Activated CD8-positive, alpha-beta memory T cell treated with anti-CD3 and anti-CD28 coated beads for 24 hours (primary cell): ENCODE measurements around the gene MAN2A1.
"Not testable (repeated sequence)": the region's sequence is repeated elsewhere in the genome, so short reads cannot be mapped to it uniquely, and the experiment has no call there.

Source experiments
- DNase-seq: peaks from one replicate; pipeline ENCODE4 v3.0.0-alpha.2; 2020

Gene MAN2A1

GRCh38 chr5:109759306-109759705 is 69.6 kb downstream of the MAN2A1 start:
- no peak for DNase-seq

DNA sequence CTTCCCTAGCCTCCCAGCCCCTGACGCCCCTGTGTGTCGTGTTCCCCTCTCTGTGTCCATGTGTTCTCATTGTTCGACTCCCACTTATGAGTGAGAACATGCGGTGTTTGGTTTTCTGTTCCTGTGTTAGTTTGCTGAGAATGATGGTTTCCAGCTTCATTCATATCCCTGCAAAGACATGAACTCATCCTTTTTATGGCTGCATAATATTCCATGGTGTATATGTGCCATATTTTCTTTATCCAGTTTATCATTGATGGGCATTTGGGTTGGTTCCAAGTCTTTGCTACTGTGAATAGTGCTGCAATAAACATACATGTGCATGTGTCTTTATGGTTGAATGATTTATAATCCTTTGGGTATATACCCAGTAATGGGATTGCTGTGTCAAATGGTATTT is 70.4 kb downstream of the MAN2A1 start:
- not testable (repeated sequence) for DNase-seq

DNA sequence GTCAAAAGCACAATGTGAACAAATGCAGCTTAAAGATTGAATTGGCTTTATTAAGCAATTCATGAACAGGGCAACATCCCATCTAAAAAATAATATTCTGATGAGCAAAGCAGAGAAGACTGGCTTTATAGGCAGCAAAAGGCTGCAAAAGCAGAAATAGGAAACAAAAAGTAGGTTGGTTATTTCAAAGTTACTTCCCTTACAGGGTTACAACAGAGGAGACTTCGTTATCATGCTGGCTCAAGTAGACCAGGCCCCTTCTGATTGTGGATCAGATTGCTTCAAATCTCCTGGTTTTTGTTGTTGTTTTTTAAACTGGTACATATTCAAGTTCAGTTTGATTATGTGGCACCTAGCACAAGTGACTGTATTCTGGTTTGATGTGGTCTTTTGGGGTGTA is 73.1 kb downstream of the MAN2A1 start:
- no peak for DNase-seq

DNA sequence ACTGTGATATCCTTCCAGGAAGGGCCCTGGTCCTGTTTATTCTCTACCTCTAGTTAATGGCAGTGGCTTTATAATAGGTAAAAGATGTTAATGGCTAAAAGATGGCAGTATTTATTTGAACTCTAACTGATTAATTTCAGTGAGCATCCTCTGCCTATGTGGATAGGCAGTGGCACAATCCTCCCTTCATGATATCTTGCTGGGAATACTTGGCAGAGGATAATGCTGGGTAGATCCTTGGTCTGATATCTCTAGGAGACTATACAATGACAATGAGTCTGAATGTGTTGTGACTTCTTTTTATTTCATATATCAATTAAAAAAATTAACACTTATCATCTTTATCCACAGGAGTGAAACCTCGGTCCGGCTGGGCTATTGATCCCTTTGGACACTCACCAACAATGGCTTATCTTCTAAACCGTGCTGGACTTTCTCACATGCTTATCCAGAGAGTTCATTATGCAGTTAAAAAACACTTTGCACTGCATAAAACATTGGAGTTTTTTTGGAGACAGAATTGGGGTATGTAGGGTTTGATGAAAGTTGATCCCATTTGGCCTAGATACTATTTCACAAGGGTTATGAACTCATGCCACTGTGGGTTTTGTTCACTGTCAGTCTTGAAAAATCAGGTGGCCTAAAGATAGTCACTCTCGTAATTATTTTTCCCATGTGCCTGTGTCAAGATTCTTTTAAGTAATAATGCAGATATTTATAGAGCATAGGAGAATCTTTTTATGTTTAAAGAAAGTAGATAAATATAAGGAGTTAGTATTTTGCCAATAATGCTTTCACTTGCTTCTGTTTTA is 77.7 kb downstream of the MAN2A1 start:
- no peak for DNase-seq

GRCh38 chr5:109767997-109768396 is 78.3 kb downstream of the MAN2A1 start:
- no peak for DNase-seq

- DNase-seq, result no peak
Observed at GRCh38 chr5:109769597-109770291, 80.0 kb downstream of the MAN2A1 start.

GRCh38 chr5:109775130-109775529 is 85.4 kb downstream of the MAN2A1 start:
- no peak for DNase-seq

DNA sequence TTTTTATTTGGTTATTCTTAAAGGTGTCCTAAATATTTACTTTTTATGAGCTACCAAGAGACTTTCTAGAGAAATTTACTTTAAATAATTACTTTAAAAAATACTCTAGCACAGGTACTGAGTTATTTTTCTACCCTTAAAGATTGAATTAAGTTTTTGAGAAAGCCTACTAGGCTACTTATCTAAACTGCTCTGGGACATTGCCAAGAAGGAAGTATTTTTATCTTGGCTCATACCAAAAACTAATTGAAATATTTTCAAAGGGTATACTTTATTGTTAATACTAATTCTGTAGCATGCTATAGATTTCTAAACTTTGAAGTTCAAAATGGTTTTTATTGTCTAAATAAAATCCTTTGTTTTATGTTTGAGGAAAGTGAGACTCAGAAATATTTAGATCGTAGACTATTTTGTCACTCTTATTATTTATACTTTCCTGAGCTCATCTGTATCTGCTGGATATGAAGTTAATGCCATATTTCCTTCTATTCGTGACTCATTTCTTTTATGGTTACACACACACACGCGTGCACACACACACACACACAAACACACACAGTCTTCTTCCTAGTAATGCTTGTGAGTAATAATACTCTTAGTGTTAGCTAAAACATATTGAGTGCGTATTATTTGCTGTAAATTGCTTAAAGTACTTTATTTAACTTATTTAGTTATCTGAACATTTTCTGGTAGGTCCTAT is 89.5 kb downstream of the MAN2A1 start:
- DNase-seq, result no peak

GRCh38 chr5:109784687-109785086 is 95.0 kb downstream of the MAN2A1 start:
- no peak for DNase-seq

GRCh38 chr5:109786206-109786855 is 96.6 kb downstream of the MAN2A1 start:
- no peak for DNase-seq

GRCh38 chr5:109788596-109788995 is 98.9 kb downstream of the MAN2A1 start:
- DNase-seq, result no peak

DNA sequence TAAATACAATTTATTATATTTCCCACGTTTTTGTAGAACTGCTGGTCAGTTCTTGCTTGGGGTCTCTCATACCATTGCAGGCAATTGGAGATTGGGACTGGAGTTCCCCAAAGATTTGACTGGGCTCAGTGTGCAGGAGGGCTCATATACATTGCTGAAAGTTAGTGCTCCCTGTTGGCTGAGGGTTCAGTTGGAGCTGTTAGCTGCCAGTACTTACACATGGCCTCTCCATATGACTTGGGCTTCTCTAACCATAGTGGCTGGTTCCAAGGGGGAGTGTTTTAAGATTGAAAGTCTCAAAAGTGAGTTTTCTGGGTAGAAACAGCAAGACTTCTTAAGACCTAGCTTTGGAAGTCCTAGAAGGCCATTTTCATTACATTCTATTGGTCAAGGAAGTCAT is 102.9 kb downstream of the MAN2A1 start:
- DNase-seq, result no peak

- DNase-seq, result no peak
Observed at GRCh38 chr5:109803854-109804253, 114.1 kb downstream of the MAN2A1 start.

DNA sequence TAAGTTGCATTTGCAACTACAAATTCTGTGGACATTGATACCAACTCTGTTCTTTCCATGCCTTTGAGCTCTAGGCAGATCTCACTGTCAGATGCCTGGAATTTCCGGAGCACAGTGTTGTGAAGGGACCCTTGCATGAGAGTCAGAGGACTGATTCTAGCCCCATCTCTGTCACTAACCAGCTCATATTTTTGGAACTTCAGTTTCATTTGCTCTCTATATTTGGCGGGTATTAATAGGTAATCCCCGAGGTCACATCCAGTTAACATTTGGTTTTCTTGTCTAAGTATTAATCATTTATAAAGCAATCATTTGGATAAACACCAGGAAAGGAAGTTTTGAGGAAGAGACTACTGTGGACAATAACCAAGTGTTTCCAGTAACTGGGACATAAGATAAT is 115.7 kb downstream of the MAN2A1 start:
- DNase-seq, result no peak

DNA sequence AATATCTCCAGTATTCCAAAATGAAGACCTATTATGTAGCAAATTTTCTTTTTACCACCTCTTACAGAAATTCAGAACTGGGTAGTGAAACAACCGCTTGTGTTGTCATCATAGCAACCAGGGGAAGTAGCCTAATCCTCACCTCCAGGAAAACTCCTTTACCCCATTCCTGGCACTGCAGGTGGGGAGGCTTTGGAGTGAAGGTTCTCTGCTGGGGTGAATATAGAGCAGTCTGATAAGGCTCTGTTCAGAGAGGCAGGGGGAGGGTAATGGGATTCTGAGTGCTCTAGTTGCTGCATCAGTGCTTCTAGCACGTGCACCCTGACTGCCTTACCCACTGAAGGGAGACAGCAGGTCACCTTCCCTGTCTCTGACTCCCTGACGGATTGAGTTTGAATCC is 116.2 kb downstream of the MAN2A1 start:
- DNase-seq, result no peak

DNA sequence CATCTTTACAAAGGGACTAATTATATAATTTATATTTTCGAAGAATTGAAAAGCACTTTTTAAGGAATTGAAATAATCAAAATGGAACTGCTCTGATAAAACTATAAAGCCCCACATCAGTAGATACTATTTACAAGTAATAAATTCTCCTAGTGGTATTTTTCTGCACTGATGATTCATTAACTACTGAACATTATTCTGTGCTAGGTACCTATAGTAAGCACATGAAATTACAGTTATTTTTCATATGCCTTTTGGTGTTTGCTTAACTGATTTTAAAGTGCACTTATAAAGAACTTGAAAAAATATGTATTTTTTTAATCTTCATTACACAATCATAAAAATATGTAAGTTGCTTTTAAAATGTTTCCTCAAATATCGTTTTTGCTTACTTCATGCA is 123.0 kb downstream of the MAN2A1 start:
- DNase-seq, result no peak

- no peak for DNase-seq
Observed at GRCh38 chr5:109816732-109817131, 127.0 kb downstream of the MAN2A1 start.

GRCh38 chr5:109819878-109820277 is 130.2 kb downstream of the MAN2A1 start:
- DNase-seq, result no peak

DNA sequence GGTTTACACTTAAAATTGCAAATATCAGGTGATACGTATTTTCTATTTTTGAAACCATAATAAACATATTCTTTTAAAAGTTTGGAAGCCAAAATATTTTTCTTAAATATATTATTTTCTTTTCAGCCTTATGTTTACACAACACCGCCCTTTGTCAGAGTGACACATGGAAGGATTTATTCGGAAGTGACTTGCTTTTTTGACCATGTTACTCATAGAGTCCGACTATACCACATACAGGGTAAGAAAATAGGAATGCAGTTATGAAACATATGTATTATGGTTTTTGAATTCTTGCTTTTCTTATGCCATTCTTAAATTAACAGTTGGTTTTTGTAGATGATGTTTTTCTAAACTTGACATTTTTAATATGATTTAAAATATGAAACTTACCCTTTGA is 133.9 kb downstream of the MAN2A1 start:
- no peak for DNase-seq

DNA sequence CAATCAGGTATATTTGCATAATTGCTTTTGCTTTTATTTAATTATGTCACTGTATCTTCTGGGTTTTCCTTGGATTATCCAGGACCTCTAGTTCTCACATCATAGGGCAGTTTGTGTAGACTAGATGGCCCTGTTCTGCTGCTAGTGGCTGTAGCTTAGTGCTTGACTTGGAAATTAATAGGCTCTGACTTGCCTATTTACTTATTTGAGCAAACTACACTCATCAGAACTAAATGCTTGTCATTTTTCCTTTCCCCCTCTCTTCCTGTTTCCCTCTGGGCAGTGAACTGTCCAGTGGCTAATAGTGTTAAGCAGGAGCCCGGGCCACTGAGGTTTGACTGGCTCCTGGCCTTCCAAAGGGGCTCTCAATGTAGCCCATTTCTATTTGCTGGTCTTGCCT is 135.7 kb downstream of the MAN2A1 start:
- no peak for DNase-seq

DNA sequence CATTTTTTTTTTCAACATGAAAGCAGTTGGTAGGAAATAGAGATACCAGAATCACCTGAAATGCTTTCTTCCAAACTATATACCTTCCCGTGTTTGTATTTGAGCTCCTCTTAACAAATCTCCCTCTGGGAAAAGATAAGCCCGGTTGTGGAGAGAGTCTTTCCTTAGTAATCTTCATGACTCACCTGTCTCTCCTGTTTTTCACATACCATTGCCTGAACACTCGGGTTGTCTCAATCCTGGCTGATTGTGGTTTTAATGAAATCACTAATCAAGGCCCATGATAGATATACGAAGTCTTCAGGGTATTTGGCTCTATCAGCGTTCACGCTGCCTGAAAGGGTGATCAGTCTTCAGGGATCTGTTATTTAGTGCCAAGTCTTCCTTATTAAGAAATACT is 136.7 kb downstream of the MAN2A1 start:
- no peak for DNase-seq

GRCh38 chr5:109829331-109829730 is 139.6 kb downstream of the MAN2A1 start:
- no peak for DNase-seq

DNA sequence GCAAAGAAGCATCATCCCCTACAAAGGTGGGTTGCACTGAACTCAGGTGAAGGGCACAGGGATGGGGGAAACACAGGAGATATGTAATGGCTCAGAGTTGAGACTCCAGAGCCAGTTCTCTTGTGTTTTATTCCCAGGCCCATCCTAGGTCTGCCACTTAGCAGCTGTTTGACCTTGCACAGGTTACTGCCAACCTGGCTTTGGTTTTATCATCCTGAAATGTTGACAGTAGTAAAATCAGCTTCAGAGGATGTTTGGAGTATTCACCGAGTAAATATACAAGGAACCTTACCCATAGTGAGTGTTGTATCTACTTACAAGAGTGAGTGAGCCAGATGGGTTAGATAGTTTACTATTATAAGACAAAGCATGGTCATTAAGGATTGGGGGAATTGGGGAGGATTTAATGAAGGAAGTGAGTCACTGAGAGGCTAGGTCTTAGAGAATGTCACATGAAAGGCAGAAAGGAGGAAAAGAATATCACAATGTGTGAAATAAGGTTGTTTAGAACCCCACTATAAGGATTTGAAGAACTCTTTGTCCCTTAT is 141.3 kb downstream of the MAN2A1 start:
- DNase-seq, result no peak
